HS-5 (cell line): Measurements from ENCODE around the gene LRP1.
A peak's percentile ranks its signal among the peaks of the same experiment; 100 is the strongest.

Source experiments
- DNase-seq: peaks from one replicate; pipeline ENCODE4 v3.0.0-alpha.2; 2012; ENCODE audit warnings: low read depth

LRP1 gene

DNA sequence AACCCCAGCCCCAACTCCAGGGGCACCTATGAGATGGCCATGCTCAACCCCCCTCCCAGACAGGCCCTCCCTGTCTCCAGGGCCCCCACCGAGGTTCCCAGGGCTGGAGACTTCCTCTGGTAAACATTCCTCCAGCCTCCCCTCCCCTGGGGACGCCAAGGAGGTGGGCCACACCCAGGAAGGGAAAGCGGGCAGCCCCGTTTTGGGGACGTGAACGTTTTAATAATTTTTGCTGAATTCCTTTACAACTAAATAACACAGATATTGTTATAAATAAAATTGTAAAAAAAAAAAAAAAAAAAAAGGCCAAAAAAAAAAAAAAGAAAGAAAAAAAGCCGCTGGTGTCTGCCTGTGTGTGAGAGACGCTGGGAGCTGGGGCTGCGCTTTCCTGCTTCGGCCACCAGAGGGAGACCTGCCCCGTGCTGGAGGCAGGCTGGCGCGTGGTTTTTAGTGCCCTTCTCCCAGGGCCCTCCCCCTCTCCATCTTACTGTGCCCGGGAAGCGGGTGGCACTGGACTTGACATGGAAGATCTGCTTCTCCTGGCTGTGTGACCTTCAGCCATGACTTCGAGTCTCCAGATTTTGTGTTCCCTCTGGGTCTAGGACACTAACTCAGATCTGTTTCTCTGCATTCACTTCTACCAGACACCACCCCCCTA lies 84.9 kb downstream of the LRP1 start:
- DNase-seq, result peak; percentile 53

DNA sequence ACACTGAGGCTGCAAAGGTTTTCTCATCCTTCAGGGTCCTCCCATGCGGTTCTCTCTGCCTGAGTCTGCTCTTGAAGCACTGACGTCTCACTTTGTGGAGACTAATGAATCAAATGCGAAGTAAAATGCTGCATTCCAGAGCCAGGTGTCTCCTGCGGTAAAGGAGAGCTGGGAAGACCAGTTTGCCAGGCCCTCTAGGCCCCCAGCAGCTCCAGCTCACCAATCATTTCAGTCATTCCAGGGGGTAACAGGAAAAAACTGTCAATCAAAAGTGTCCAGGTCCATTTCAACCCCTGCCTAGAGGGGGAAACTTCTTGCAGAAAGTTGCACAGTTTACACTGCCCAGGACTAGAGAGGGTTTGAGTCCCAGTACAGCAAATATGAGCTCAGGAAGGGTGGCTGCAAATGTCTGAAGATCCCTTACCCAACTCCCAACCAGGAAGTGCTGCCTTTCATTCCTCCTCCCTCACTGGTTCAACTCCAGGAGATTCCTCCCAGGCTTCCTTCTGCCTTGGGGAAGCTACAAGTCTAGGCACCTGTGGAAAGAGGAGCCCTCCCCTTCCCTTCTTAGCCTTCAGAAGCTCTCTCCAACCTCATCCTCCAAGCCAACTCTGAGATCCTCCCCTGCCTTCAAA lies 85.6 kb downstream of the LRP1 start:
- DNase-seq, result no peak

DNA sequence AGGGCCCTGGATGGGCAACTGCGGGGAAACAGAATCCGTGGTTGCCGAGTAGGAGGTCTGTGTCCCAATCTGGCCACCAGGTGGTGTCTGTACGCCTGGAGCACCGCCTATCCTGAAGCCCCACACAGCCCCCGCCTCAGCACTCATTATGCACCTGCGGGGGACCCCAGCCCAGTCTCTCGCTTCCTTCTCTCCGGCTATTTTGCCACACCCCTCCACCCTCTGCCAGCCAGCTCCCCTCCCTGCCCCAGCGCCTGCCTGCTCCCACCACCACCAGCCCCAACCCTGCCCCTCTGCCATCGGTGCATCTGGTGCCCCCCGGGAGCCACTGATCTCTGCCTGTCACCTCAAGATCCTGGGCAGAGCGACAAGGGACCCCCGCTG lies 86.1 kb downstream of the LRP1 start:
- DNase-seq, result no peak

DNA sequence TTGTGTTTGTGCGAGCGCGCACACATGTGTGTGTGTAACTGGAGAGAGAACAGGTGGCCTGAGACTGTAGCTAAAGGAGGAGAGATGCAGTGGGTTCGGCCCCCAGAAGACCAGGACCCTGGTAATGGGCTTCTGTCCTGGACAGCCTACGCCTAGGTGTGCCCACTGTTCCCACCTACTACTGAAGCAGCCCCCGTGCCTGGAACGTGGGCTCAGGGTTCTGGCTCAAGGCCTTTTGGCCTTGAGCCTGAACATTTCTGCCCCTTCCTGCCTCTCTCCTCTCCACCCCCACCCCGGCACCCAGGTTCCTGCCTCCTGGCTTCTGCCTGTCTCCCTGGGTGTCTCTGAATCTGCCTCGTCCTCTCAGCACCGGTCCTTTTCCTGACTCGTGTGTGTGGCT lies 86.8 kb downstream of the LRP1 start:
- no peak for DNase-seq

DNA sequence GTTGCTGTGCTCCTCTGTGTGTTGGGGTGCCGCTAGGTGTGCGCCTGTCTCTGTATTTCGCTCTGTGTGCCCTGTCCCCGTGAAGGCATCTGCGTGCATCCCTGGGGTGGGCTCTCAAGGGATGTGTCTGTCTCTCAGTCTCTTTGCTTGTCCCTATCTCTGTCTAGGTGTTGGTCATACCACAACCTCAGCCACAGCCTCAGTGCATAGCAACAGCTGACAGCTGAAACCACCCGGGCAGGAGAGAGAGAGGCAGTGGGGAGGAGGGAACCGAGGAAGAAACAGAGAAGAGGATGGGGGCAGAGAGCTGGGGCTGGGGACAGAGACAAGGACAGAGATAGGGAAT lies 87.4 kb downstream of the LRP1 start:
- DNase-seq, result no peak

DNA sequence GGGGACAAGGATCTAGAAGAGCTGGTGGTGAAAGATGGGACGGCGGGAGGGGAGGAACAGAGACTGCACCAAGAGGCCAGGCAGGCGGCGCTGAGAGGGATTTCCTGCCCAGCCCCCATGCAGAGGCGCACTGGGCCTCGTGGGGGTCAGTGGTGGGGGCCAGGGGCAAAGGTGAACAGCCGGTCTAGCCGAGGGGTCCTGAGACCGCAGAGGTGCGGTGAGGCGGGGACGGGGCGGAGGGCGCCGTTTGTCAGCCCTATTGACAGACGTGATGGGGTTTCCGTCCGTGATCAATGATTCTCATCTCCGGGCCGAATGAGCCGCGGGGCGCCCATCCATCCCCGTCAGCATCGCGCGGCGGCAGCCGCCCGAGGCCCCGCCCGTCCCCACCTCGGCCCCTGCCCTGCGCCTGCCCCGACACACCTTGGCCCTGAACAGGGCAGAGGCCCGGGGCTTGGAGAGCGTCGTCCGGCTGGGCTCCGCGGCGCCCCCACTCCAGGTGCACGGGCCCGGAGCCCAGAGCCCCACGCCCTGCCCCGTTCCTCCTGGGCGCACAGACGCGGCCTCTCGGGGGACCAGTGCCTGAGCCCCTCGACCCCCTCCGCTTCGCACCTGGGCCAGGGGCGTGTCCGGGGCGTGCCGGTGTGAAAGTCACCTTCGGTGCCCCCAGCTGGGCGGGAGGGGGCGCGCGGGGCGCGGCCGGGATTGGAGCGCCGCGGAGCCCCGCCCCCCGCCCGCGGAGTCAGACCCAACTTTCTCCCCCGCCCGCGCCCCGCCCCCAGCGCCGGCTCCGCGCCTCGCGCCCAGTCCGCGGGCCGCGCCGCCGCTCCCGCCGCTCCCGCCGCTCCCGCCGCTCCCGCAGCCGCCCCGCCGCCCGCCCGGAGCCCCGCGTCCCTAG lies 88.0 kb downstream of the LRP1 start, which contains the start of gene NXPH4:
NXPH4 (plus strand) TSS at position 781 of the 898 bp plus-strand sequence. CDS start 176 bp downstream, outside the sequence.
- no peak for DNase-seq

- DNase-seq, result no peak
Observed at GRCh38 chr12:57216921-57217879, 88.9 kb downstream of the LRP1 start.

DNA sequence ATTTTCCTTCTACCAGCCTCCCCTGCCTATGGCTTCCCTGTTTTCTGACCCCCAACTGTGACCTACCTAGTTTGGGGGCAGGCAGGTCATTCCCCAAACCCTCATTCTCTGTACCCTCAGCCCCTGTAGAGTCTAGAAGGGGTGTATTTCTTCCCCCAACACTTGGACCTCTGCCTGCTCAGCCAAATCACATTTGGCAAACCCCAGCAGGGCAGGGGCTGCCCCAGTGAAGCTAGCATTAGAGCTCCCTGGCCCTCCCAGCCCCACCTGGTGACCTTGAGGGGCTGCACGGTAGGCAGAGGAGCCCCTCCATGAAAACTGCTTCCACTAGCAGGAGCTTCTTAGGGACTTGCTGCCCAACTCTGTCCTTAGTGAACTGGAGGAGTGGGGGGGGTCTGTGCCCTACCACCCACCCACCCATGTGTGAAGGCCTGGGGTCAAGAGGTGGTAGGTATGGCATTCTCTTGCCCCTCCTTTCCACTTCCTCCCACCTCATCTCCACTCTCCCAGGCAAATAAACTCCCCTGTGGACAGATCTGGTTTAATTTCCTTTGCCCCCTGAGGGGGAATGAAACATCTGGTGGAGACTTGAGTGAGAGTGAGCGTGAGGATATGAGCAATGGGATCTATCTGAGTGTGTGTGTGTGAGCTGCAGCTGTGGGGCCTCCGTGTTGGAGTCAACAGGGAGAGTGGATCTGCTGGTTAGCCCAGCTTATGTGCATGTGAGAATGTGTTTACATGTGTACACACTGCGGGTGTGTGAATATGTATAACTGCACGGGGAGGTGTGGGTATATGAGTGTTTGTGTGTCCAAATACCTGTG lies 90.0 kb downstream of the LRP1 start:
- DNase-seq, result no peak

DNA sequence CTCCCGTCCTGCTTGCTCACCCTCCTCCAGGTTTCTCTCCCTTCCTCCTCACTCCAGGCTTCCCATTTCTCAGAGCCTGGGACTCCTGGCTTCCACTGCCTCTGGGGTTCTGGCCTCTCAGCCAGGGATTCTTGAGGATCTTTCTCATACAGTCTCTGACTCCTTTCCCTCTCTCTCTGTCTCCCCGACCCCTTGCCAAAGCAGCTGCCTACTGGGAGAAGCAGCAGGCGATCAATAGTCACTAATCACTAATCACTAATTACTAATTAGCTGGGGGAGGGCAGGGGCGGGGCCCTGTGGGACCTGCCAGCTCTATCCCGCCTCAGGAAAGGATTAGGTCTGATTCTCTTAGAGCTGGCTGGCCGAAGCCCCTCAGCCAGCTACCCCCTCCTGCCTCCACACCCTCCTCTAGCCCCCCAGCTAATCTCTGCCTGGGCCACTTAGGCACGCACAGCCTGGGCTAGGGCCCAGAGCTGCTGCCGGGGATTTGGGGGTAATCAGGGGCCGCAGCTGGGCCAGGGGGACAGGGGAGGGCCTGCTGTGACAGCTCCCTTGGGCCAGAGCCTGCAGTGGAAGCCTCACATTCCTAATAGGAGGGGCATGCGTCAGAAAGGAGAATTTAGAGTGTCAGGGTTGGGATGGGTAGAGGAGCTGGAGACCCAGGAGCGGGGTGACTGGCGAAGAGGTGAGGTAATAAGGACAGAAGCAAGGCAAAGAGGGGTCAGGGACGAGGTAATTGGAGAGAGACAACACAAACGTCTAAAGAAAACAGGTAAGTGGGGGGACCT lies 91.1 kb downstream of the LRP1 start:
- DNase-seq, result no peak

DNA sequence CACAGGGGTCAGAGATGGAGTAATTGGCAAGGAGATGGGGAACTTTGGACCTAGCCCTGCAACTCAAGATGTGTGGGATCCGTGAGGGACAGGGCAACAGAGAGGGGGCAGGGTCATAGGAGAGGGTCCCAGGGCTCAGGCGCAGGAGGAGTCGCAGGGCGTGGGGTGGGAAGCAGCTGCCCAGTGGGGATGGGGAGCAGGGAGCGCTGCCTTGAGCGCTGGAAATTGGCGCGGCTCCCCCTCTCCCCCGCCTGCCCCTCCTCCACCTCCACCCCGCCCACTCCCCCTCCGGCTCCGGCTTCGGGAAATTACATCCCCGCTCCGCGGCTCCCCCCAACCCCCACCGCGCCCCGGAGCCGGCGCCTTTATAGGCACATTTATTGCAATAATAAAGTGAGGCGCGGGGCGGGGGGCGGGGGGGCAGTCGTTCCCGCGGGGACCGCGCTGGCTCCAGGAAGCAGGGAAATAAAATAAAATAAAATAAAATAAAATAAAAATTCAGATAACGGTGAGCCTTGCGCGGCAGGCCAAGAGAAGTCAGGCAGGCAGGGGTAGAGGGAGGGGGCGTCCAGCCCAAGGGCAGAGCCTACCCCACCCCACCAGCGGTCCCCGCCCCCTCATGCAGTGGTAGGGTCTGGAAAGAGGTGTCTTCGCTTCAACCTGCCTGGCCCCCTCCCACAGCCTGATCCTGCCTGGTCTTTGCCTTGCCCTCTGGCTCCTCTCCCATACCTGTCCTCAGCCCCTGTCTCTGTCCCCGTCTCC lies 91.9 kb downstream of the LRP1 start:
- DNase-seq, result no peak

DNA sequence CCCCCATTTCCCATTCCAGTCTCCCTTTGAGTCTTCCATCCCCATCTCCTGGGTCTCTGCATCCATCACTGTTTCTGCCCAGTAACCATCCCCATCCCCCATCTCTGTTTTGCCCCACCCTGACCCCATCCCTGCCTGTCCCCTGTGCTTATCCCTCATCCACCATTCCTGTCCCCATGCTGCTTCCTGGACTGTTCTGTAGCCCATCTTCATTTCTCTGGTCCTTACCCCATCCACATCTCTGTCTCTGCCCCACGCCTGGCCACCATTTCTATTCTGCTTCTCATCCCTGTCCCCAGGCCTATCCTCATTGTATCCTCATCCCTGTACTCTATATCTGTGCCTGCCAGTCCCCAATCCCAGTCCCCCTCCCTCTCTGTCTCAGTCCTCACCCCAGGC lies 92.5 kb downstream of the LRP1 start:
- DNase-seq, result no peak

- no peak for DNase-seq
Observed at GRCh38 chr12:57221169-57221917, 93.1 kb downstream of the LRP1 start.

GRCh38 chr12:57222286-57223190 lies 94.3 kb downstream of the LRP1 start:
- DNase-seq, result no peak

GRCh38 chr12:57223191-57224165 lies 95.2 kb downstream of the LRP1 start:
- DNase-seq, result no peak

DNA sequence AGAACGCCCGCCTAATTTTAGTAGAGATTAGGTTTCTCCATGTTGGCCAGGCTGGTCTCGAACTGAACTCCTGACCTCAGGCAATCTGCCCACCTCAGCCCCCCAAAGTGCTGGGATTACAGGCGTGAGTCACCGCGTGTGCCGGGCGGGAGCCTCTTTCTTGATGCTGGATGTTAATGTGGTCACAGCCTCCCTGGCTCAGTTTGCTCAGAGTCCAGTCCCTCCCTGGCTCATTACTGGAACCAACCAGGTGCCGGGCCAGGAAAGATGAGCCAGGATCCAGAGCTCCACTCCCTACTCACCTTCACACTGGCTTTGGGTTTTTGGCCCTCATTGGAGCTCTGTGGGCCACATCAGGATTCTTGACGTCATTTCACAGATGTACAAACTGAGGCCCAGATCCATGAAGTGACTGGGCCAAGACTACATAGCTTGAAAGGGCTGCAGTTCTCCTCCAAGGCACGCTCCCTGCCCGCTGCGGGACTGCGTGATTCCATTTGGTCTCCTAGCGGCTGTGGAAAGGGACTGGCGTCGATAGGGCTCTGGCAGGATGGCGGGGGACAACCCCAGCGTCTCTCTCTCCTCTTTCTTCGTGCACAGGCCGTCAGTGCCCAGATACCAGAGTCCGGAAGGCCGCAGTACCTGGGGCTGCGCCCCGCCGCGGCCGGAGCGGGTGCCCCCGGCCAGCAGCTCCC lies 96.1 kb downstream of the LRP1 start:
- no peak for DNase-seq
